ENCODE measurements around the gene CAPN13.

Gene CAPN13

DNA sequence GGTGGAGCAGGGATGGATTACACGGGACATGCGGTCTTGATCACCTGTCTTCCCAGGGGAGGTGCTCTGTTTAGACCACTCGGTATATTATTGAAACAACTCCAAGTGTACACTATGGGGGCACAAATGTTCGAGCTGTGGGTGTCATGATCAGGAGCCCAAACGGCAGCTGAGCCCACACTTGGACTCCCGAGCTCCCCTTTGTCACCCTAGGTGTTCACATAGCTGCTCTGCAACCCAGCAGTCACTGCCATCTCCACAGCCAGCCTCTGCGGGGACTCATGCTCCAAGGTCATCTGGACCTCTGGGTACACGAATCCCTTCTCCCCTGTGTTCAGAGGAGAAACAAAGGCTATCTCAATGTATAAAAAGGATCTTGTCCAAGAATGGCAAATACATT, 46.0 kb downstream of the CAPN13 start:
- Histone ChIP-seq H3K9me3 (ENCODE audit: control insufficient read depth, insufficient read depth, low read length) (no peaks in the 10 kb centered on the region), H3K36me3 (ENCODE audit: control insufficient read depth, insufficient read depth, low read length) (no peaks in the 10 kb centered on the region), H3K4me1 (ENCODE audit: control insufficient read depth, insufficient read depth, low read length) (peaks cover 4% of the 10 kb centered on the region), H3K27ac (ENCODE audit: low read depth, low read length) (no peak overlapping the region), H3K9ac (ENCODE audit: low read depth, low read length) (no peak overlapping the region), H3K4me3 (ENCODE audit: low read depth, low read length) (no peak overlapping the region), H3K27me3 (ENCODE audit: control insufficient read depth, insufficient read depth, low read length) (no peaks in the 10 kb centered on the region)

- Histone ChIP-seq H3K9ac (ENCODE audit: low read depth, low read length) (no peak overlapping the region), H3K9me3 (ENCODE audit: control insufficient read depth, insufficient read depth, low read length) (no peaks in the 10 kb centered on the region), H3K27ac (ENCODE audit: low read depth, low read length) (no peak overlapping the region), H3K4me1 (ENCODE audit: control insufficient read depth, insufficient read depth, low read length) (peaks cover 9% of the 10 kb centered on the region), H3K36me3 (ENCODE audit: control insufficient read depth, insufficient read depth, low read length) (no peaks in the 10 kb centered on the region), H3K27me3 (ENCODE audit: control insufficient read depth, insufficient read depth, low read length) (no peaks in the 10 kb centered on the region), H3K4me3 (ENCODE audit: low read depth, low read length) (no peak overlapping the region)
Measured at GRCh38 chr2:30759481-30759880, 47.8 kb downstream of the CAPN13 start.

- Histone ChIP-seq H3K4me1 (ENCODE audit: control insufficient read depth, insufficient read depth, low read length) (peaks cover 9% of the 10 kb centered on the region), H3K4me3 (ENCODE audit: low read depth, low read length) (no peak overlapping the region), H3K27me3 (ENCODE audit: control insufficient read depth, insufficient read depth, low read length) (no peaks in the 10 kb centered on the region), H3K36me3 (ENCODE audit: control insufficient read depth, insufficient read depth, low read length) (no peaks in the 10 kb centered on the region), H3K27ac (ENCODE audit: low read depth, low read length) (no peak overlapping the region), H3K9ac (ENCODE audit: low read depth, low read length) (no peak overlapping the region), H3K9me3 (ENCODE audit: control insufficient read depth, insufficient read depth, low read length) (no peaks in the 10 kb centered on the region)
Measured at GRCh38 chr2:30758191-30758651, 49.0 kb downstream of the CAPN13 start.

DNA sequence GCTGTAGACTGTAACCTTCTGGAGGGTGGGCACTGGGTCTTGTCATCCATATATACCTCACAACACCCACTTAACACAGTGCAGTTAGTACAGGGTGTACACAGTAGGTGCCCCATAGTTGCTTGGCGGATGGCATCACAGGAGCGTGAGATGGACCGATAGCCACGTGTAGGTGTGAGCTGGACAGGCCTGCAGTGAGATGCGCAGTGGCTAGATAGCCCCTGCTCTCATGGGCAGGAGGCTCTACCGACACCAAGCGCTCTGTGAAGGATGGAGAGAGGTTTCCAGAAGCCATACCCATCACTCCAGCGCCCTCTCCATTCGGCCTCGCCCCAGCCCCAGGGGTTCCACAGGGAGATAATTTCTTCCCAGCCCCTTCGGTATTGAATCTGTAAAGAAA, 49.5 kb downstream of the CAPN13 start:
- Histone ChIP-seq H3K9ac (ENCODE audit: low read depth, low read length) (no peak overlapping the region), H3K27me3 (ENCODE audit: control insufficient read depth, insufficient read depth, low read length) (no peaks in the 10 kb centered on the region), H3K4me3 (ENCODE audit: low read depth, low read length) (no peak overlapping the region), H3K4me1 (ENCODE audit: control insufficient read depth, insufficient read depth, low read length) (peaks cover 9% of the 10 kb centered on the region), H3K36me3 (ENCODE audit: control insufficient read depth, insufficient read depth, low read length) (no peaks in the 10 kb centered on the region), H3K27ac (ENCODE audit: low read depth, low read length) (no peak overlapping the region), H3K9me3 (ENCODE audit: control insufficient read depth, insufficient read depth, low read length) (no peaks in the 10 kb centered on the region)

GRCh38 chr2:30756971-30757370, 50.3 kb downstream of the CAPN13 start:
- Histone ChIP-seq H3K4me3 (ENCODE audit: low read depth, low read length) (no peak overlapping the region), H3K9me3 (ENCODE audit: control insufficient read depth, insufficient read depth, low read length) (no peaks in the 10 kb centered on the region), H3K27ac (ENCODE audit: low read depth, low read length) (no peak overlapping the region), H3K4me1 (ENCODE audit: control insufficient read depth, insufficient read depth, low read length) (peaks cover 9% of the 10 kb centered on the region), H3K9ac (ENCODE audit: low read depth, low read length) (no peak overlapping the region), H3K36me3 (ENCODE audit: control insufficient read depth, insufficient read depth, low read length) (no peaks in the 10 kb centered on the region), H3K27me3 (ENCODE audit: control insufficient read depth, insufficient read depth, low read length) (no peaks in the 10 kb centered on the region)

DNA sequence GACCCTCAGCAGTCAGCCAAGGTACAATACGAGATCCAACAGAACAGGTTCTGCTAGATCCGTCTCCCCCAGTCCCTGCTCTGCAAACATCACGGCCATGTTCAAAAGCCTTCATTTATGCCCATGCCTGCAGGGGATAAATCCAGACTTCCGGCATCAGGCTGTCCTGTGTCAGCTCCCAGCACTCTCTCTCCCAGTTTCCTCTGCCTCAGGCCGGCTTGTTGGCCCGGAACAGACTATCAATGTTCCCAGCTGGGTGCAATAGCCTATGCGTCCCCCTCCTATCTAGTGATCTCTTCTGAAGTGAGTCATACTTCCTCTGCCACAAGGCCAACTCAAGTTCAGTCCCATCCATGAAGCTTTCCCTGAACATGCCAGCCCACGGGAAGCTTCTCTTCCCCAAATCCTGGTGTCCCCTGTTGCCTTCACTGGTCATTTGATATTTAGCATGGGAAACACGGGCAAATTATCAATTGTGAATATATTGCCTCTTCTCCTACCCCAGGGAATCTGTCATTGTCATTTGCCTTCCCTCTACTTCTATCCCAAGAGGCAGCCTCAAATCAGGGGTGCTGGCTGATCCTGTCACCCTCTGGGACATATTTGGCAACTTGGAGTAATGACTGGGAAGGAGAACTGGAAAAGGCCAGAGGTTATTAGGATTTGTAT, 51.1 kb downstream of the CAPN13 start:
- no peak overlapping the region for H3K27ac ChIP-seq (ENCODE audit: low read depth, low read length)

GRCh38 chr2:30753630-30754029, 53.6 kb downstream of the CAPN13 start:
- Histone ChIP-seq H3K4me1 (ENCODE audit: control insufficient read depth, insufficient read depth, low read length) (peaks cover 9% of the 10 kb centered on the region), H3K4me3 (ENCODE audit: low read depth, low read length) (no peak overlapping the region), H3K36me3 (ENCODE audit: control insufficient read depth, insufficient read depth, low read length) (no peaks in the 10 kb centered on the region), H3K27me3 (ENCODE audit: control insufficient read depth, insufficient read depth, low read length) (no peaks in the 10 kb centered on the region), H3K9me3 (ENCODE audit: control insufficient read depth, insufficient read depth, low read length) (no peaks in the 10 kb centered on the region), H3K27ac (ENCODE audit: low read depth, low read length) (no peak overlapping the region), H3K9ac (ENCODE audit: low read depth, low read length) (no peak overlapping the region)

More for the DNA sequence above, 51.1 kb downstream of the CAPN13 start:
- Histone ChIP-seq H3K4me3 (ENCODE audit: low read depth, low read length) (no peak overlapping the region), H3K27me3 (ENCODE audit: control insufficient read depth, insufficient read depth, low read length) (no peaks in the 10 kb centered on the region), H3K4me1 (ENCODE audit: control insufficient read depth, insufficient read depth, low read length) (peaks cover 9% of the 10 kb centered on the region), H3K9ac (ENCODE audit: low read depth, low read length) (no peak overlapping the region), H3K9me3 (ENCODE audit: control insufficient read depth, insufficient read depth, low read length) (no peaks in the 10 kb centered on the region), H3K36me3 (ENCODE audit: control insufficient read depth, insufficient read depth, low read length) (no peaks in the 10 kb centered on the region)

DNA sequence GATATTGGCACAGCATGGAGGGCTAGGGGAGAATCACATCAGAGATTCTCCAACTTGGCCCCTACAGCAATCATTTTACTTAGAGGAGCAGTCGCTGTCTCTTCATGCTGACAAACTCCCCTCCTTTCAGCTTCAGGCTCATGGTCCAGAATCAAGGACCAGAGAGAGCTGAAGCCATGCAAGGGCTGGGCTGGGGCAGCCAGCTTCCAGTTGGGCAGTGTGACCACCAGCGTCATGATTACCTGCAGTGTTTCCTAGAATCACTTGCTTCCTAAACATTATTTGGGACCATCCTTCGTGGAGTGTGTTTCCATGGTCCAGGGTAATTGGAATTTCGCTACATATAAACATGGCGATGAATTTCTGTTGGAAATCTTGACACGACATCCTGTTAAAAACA, 54.4 kb downstream of the CAPN13 start:
- Histone ChIP-seq H3K27ac (ENCODE audit: low read depth, low read length) (no peak overlapping the region), H3K9ac (ENCODE audit: low read depth, low read length) (no peak overlapping the region), H3K4me1 (ENCODE audit: control insufficient read depth, insufficient read depth, low read length) (peaks cover 9% of the 10 kb centered on the region), H3K4me3 (ENCODE audit: low read depth, low read length) (no peak overlapping the region), H3K27me3 (ENCODE audit: control insufficient read depth, insufficient read depth, low read length) (no peaks in the 10 kb centered on the region), H3K36me3 (ENCODE audit: control insufficient read depth, insufficient read depth, low read length) (no peaks in the 10 kb centered on the region), H3K9me3 (ENCODE audit: control insufficient read depth, insufficient read depth, low read length) (no peaks in the 10 kb centered on the region)

DNA sequence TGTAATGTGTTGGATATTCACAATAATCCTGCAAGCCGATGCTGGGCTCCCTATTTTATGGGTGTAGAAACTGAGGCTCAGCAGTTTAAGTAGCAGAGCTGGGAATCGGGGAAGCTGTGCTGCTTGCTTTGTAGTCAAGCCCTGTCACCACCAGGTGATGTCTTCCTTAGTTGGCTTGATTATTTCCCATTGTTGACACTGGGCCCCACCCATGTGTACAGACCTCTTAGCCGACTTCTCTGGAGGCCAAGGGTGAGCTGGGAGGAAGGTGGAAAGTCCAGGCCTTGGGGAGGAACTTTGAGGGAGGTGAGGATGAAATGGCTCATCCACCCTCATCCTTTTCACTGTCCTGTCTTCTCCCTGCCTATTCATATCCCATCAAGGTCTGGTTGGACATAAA, 60.0 kb downstream of the CAPN13 start:
- Histone ChIP-seq H3K27me3 (ENCODE audit: control insufficient read depth, insufficient read depth, low read length) (no peaks in the 10 kb centered on the region), H3K4me3 (ENCODE audit: low read depth, low read length) (no peak overlapping the region), H3K27ac (ENCODE audit: low read depth, low read length) (no peak overlapping the region), H3K9ac (ENCODE audit: low read depth, low read length) (no peak overlapping the region), H3K9me3 (ENCODE audit: control insufficient read depth, insufficient read depth, low read length) (no peaks in the 10 kb centered on the region), H3K4me1 (ENCODE audit: control insufficient read depth, insufficient read depth, low read length) (no peaks in the 10 kb centered on the region), H3K36me3 (ENCODE audit: control insufficient read depth, insufficient read depth, low read length) (no peaks in the 10 kb centered on the region)

GRCh38 chr2:30744823-30745222, 62.4 kb downstream of the CAPN13 start:
- H3K4me1 ChIP-seq (ENCODE audit: control insufficient read depth, insufficient read depth, low read length): no peaks in the 10 kb centered on the region
- no peaks in the 10 kb centered on the region for H3K9me3 ChIP-seq (ENCODE audit: control insufficient read depth, insufficient read depth, low read length)

GRCh38 chr2:30741576-30741975, 65.7 kb downstream of the CAPN13 start:
- Histone ChIP-seq H3K4me3 (ENCODE audit: low read depth, low read length) (no peak overlapping the region), H3K9ac (ENCODE audit: low read depth, low read length) (no peak overlapping the region), H3K27ac (ENCODE audit: low read depth, low read length) (no peak overlapping the region), H3K27me3 (ENCODE audit: control insufficient read depth, insufficient read depth, low read length) (no peaks in the 10 kb centered on the region), H3K4me1 (ENCODE audit: control insufficient read depth, insufficient read depth, low read length) (no peaks in the 10 kb centered on the region), H3K36me3 (ENCODE audit: control insufficient read depth, insufficient read depth, low read length) (no peaks in the 10 kb centered on the region), H3K9me3 (ENCODE audit: control insufficient read depth, insufficient read depth, low read length) (no peaks in the 10 kb centered on the region)

More at GRCh38 chr2:30744823-30745222, 62.4 kb downstream of the CAPN13 start:
- no peak overlapping the region for H3K4me3 ChIP-seq (ENCODE audit: low read depth, low read length)
- H3K9ac ChIP-seq (ENCODE audit: low read depth, low read length): no peak overlapping the region
- no peaks in the 10 kb centered on the region for H3K36me3 ChIP-seq (ENCODE audit: control insufficient read depth, insufficient read depth, low read length)
- H3K27me3 ChIP-seq (ENCODE audit: control insufficient read depth, insufficient read depth, low read length): no peaks in the 10 kb centered on the region
- no peak overlapping the region for H3K27ac ChIP-seq (ENCODE audit: low read depth, low read length)
